Iris pigment epithelial cell (primary cell): ENCODE measurements around the gene USP3.

Experiments used
- DNase-seq: peaks from one replicate; pipeline ENCODE4 v3.0.0-alpha.2; 2011; ENCODE audit warnings: low read depth

The USP3 gene

GRCh38 chr15:63497642-63498467 lies 6.5 kb upstream of the USP3 start:
- DNase-seq, result peak; percentile 65

GRCh38 chr15:63499175-63499549 lies 5.2 kb upstream of the USP3 start:
- DNase-seq, result no peak

GRCh38 chr15:63499611-63500010 lies 4.8 kb upstream of the USP3 start:
- DNase-seq, result no peak

GRCh38 chr15:63500265-63501250 lies 3.8 kb upstream of the USP3 start:
- no peak for DNase-seq

GRCh38 chr15:63501256-63502089 lies 2.9 kb upstream of the USP3 start:
- peak; percentile 93 for DNase-seq

GRCh38 chr15:63502137-63502766 lies 2.1 kb upstream of the USP3 start:
- DNase-seq, result peak; percentile 83

GRCh38 chr15:63502843-63503738 lies 1.3 kb upstream of the USP3 start:
- DNase-seq, result peak; percentile 99

GRCh38 chr15:63503739-63504246 lies 600 bp upstream of the USP3 start:
- DNase-seq, result peak; percentile 92

- peak; percentile 55 for DNase-seq
Measured at GRCh38 chr15:63504979-63505841, 817 bp downstream of the USP3 start.

- DNase-seq, result peak; percentile 35
Measured at GRCh38 chr15:63505842-63506222, 1.4 kb downstream of the USP3 start.

GRCh38 chr15:63506537-63507035 lies 2.2 kb downstream of the USP3 start:
- peak; percentile 50 for DNase-seq

- DNase-seq, result no peak
Measured at GRCh38 chr15:63507878-63508818, 3.8 kb downstream of the USP3 start.

- DNase-seq, result peak; percentile 30
Measured at GRCh38 chr15:63509056-63509954, 4.9 kb downstream of the USP3 start.

- DNase-seq, result peak; percentile 77
Measured at GRCh38 chr15:63509955-63510940, 5.9 kb downstream of the USP3 start.

GRCh38 chr15:63512148-63512547 lies 7.8 kb downstream of the USP3 start:
- no peak for DNase-seq

GRCh38 chr15:63513271-63513670 lies 8.9 kb downstream of the USP3 start:
- no peak for DNase-seq
